IPS-11a (cell line): ENCODE data around the gene ELAVL3.
"Not testable (repeated sequence)": the region's sequence is repeated elsewhere in the genome, so short reads cannot be mapped to it uniquely, and the experiment has no call there.

Experiments
- H3K4me3 ChIP-seq: one replicate; pipeline ENCODE4 v1.5.1; 2013; ENCODE audit warnings: low read depth, low read length, control low read depth

Gene ELAVL3

GRCh38 chr19:11444059-11444458 lies 36.8 kb downstream of the ELAVL3 start:
- H3K4me3 ChIP-seq, result no peak overlapping the region

GRCh38 chr19:11437955-11438354 lies 42.9 kb downstream of the ELAVL3 start:
- no peak overlapping the region for H3K4me3 ChIP-seq

- H3K4me3 ChIP-seq, result peak overlapping the region; percentile 99
These were observed 45.0 kb downstream of the ELAVL3 start for GRCh38 chr19:11435833-11436313.

- H3K4me3 ChIP-seq, result peak within 1 kb of the TSS; percentile 99
These were observed 45.6 kb downstream of the ELAVL3 start, which contains the start of the genes ODAD3 and PRKCSH for GRCh38 chr19:11435057-11435832. Gene ODAD3, minus strand, starts transcription at chr19:11435121. Its CDS starts 105 bp downstream, at chr19:11435016. Gene PRKCSH, plus strand, starts transcription at chr19:11435635. Its CDS starts 483 bp downstream, at chr19:11436118.

- H3K4me3 ChIP-seq, result peak overlapping the region; percentile 21
These were observed 46.2 kb downstream of the ELAVL3 start for GRCh38 chr19:11434703-11435056.

- not testable (repeated sequence) for H3K4me3 ChIP-seq
These were observed 47.3 kb downstream of the ELAVL3 start for GRCh38 chr19:11433526-11433925.

DNA sequence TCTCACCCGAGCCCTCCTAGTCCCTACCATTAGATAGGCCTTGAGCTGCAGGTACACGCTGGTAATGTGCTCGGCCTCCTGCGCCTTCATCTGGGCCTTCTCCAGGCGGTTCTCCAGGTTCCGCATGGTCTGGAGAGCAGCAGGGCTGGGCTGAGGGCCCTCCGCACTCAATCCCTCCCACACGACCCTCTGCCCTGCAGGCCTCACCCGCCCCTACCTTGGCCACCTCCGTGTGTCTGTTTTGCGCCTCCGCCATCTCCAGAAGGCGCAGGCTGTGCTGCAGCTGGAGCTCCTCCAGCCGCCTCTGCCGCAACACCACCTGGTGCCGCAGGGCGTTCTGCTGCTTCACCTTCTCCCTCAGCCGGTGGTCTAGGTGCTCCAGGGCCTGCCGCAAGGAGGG lies 54.2 kb downstream of the ELAVL3 start:
- no peak overlapping the region for H3K4me3 ChIP-seq

DNA sequence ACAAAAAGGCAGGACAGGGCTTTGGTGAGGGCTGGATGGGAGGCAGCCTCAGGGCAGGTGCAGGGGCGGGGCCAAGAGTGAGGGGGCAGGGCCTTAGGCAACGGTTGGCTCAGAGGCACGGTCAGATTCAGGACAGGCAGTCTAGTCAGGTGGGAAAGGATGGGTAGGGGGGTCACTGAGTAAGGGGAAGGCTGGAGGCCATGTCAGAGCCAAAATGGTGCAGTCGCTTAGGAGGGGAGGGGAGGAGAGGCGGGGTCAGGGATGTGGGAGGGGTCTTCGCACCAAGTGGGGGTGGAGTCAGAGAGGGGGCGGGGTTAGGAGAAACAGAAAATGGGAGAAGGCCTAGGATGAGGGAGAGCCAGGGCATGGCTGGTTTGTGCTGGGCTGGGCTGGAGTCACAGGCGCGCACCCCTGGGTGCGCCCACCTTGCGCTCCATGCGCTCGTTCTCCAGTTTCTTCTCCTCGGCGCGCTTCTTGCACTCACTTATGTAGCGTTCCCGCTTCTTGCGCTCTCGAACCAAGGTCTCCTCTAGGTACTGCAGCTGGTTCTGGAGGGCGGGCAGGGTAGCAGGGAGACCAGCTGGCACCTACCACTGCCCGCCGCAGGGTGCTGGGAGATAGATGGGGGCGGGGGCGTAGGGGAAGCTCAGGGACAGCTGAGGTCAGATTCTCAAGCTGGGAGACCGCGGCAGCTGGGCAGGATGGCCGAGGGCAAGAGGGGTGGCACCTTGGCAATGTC lies 55.0 kb downstream of the ELAVL3 start:
- no peak overlapping the region for H3K4me3 ChIP-seq

DNA sequence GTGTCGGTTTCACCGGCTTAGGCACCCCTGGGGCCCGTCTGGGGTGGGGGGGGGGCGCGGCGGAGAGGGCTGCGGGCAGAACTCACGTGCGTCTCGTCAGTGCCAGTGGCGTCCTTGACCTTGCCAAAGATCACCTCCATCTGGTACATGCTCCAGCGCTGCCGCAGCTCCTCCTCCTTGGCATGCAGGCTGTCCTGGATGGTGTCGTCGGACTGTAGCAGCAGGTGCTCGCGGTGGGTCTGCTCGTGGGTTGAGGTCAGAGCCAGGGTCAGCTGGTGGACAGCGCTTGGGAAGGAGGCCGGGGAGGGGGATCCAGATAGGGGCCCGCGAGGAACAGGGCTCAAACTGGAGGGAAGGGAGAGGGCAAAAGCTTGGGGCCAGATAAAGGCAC lies 57.1 kb downstream of the ELAVL3 start:
- no peak overlapping the region for H3K4me3 ChIP-seq

GRCh38 chr19:11423164-11423790 lies 57.6 kb downstream of the ELAVL3 start:
- no peak overlapping the region for H3K4me3 ChIP-seq

DNA sequence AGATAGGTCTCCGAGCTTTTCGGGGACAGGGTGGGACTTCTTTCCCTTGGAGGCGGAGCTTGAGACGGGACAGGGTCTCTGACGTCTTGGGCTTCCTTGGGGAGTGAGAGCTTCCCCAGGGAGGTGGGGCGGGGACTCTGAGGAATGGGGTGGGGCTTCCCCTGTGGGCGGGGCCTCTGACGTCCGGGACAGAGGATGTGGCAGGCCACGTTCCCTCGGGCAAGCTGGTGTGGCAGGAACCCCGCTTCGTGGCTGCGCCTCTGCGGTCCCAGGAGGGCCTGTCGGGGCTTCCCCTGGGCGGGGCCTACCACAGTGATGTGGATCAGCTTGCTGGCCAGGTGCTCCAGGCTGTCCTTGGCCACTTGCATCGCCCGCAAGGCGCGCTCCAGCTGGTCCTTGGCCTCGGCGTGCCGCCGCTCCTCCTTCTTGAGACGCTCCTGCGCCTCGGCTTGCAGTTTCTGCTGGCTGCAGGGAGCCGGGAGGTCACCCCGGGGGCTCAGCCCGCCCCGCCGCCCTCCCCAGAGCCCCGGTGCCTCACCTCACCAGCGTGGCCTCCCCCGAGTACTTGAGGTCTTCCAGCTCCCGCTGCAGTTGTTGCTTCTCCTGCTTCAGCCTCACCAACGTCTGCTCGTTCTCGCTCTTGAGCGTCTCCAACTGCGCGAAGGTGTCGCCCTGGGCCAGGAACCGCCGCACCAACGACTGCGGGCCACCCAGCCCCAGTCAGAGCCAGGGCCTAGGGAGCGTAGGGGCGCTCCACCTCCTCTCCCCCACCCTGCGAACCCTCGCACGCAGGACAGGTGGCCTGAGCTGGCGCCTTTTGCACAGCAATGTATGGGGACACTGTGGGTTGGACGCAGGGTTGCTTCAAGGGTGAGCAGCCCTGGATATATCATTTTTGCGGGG lies 58.4 kb downstream of the ELAVL3 start:
- H3K4me3 ChIP-seq, result peak overlapping the region; percentile 31

GRCh38 chr19:11421371-11422098 lies 59.3 kb downstream of the ELAVL3 start:
- peak overlapping the region; percentile 35 for H3K4me3 ChIP-seq

DNA sequence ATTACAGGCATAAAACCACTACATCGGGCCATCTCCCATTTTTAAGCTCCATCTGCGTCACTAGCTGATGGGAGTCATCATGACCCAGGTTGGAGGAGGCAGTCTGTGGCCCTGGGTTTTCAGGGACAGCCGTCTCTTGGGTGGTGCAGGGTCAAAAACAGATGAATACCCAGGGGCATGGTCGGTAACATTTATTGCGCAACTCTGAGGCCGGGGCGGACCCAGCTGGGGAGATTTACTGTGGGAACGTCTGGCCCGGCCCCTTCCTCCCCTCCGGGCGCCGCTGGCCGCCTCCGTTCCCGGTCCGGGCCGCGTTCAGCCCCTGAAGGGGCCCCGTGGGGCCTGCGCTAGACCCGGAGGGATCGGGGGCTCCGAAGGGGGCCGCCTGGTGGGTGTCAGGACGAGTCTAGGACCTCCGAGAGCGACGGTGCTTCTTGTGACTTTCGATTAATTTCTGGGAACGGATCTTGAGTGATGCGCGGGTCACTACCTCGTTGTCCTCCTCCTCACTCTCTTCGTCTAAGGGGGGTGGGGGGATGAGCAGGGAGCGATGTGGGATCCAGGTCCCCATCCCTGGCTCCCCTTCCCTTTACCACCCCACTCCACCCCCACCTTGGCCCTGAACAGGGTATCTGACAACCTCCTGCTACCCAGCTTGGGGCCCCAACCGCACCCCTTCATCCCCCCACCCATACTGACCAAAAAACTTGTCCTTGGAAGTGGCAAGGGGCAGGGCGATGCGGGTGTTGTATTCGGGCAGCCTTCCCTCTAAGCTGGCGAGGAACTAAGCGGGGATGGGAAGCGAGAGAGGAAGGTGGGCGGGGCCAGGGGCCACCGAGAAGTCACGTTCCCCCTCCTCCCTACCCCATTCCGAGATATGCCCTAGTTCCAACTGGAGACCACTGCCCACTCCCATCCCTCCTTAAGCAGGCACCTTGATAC lies 60.1 kb downstream of the ELAVL3 start:
- H3K4me3 ChIP-seq, result peak overlapping the region; percentile 35

GRCh38 chr19:11418549-11419506 lies 62.0 kb downstream of the ELAVL3 start, which contains the start of gene RGL3:
Gene RGL3, minus strand, starts transcription at chr19:11419314. Its CDS starts 36 bp downstream, at chr19:11419278.
- peak within 1 kb of the TSS; percentile 44 for H3K4me3 ChIP-seq

DNA sequence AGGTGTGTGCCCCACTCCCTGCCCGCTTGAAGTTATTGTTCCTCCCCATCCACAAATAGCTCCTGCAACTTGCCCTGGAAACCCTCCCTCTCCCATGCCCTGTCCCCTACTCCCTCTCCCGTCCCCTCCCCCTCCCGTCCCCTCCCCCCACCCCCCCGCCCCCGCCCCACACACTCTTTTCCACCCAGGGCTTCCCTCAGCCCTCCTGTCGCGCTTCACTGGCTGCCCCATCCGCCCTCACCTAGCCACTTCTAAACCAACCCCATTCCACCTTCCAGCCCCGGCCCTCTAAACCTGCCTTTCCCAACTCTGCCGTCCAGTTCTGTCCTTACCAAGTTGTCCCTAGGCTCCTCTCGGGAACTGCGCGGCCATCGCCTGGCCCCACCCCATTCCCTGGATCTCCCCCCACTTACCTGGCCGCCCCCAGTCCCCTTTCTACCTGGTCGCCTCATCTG lies 62.7 kb downstream of the ELAVL3 start:
- H3K4me3 ChIP-seq, result peak overlapping the region; percentile 44

GRCh38 chr19:11416346-11417052 lies 64.3 kb downstream of the ELAVL3 start:
- H3K4me3 ChIP-seq, result no peak overlapping the region

DNA sequence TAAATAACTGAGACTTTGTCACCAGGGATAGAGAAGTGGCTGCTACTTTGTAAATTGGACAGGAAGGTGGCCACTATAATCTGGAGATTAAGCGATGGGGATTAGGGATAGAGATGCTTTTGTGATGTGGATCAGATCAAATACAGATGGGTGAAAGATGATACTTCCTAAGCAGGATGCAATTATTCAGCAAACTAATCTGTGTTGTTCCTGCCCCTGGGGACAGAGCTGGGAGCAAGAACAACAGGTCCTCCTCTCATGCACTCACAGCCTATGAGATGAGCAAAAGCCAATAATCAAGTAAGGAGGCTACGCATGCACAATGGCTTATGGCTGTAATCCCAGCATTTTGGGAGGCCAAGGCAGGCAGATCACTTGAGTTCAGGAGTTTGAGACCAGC lies 66.3 kb downstream of the ELAVL3 start:
- H3K4me3 ChIP-seq, result no peak overlapping the region
